ENCODE measurements around the gene OR5H1.
"Not testable (repeated sequence)": the region's sequence is repeated elsewhere in the genome, so short reads cannot be mapped to it uniquely, and the experiment has no call there.

The OR5H1 gene

GRCh38 chr3:98130421-98130820 is at the start of gene OR5H1:
Gene OR5H1 (plus strand): TSS chr3:98130721. CDS start chr3:98132698, 1,977 bp downstream.
- DNase-seq: no peak

DNA sequence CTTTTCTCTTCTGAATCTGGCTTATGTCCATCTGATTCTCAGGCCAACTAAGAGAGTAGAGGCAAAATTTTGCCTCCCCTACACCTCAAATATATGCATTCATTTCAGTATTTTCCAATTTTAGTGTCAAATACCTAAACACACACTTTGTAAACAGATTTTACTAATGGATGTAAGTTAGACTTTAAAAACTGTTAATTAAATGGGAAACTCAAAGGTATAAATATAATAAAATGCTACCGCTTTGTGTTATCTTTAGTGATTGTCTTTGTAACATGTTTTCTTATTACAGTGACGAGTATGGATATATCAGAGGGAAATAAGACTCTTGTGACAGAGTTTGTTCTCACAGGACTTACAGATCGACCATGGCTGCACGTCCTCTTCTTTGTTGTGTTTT is 43.6 kb upstream of the OR5H1 start, which contains the start of gene OR5AC2:
Gene OR5AC2, plus strand, starts transcription at position 301 of the 400 bp plus-strand sequence. Its CDS starts 0 bp downstream, at position 301.
- DNase-seq: no peak

GRCh38 chr3:98095882-98096281 is 34.6 kb upstream of the OR5H1 start:
- DNase-seq: no peak

DNA sequence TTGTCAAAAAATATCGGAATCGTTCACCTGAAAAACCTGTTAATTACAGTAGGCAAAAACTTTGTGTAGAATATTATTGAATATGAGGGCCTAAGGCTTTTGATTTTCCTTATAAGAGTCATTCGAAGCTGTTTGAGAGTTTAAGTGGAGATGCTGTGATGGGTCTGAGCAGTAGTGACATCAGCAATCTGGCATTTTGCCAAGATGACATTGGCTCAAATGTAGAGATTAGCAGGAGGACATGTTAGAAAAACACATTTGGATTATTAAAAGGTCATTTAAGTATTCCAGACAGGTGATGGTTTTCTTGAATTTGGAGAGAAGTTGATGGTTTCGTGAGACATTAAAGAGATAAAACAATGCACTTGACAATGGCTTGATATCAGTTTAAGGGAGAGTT is 30.7 kb upstream of the OR5H1 start:
- DNase-seq: no peak

DNA sequence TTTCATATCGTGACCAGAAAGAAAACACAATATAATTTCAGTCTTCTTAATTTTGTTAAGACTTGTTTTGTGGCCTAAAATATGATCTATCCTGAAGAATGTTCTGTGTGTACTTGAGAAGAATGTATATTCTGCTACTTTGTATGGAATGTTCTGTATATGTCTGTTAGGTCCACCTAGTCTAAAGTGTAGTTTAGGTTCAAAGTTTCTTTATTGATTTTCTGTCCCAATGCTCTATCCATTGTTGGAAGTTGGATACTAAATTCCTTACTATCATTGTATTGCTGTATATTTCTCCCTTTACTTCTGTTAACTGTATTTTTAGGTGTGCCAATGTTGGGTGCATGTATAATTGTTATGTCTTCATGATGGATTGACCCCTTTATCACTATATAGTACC is 22.4 kb upstream of the OR5H1 start:
- no peak for DNase-seq

DNA sequence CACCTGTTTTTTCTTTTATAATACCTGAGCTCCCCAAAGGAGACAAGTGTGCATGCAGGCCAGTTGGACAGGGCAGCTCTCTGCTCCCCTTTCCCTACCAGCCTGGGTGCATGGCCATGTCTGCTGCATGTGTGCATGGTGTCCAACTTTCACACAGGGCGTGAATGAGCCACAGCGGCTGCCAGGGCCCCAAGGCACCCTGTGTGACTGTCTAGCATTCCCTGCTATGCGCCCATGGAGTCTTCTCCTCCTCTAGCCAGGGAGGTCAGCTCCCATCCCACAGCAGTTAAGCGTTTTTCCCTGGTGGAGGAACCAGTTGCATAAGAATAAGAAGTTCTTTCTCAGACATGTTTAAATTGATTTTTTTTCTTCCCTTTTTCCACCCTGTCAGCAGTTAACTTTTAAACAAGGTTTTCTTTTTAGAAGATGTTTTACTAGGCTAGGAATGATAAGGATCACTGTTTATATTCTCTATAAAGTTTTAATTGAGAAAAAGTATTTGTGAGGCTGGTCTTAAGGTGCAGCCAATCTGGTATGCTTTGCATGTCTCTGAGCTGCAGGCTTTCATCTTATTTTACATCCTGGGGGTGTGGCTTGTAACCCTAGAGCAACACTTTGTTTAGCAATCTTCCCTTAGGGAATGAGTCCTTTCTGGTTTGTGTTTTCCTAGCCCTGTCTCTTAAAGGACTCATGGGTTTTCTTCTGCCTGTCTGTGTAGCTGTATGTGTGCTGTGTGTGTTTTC is 20.5 kb upstream of the OR5H1 start:
- no peak for DNase-seq

DNA sequence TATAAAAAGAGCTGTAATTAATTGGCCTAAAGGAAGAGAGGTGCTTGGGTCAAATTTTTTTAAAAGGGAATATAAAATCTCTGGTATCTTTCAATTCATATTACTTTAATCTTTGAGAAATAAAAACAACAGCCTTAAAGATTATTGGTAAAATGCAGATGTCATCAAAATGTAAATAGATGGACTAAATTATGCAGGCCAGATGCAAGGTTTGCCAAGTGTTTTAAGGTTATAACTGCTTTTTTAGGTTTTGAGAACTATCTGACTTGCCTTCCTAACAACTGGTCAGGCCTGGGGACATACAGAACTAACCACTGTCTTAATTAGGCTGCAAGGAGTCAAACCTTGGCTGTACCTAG is 20.0 kb upstream of the OR5H1 start:
- DNase-seq: no peak

GRCh38 chr3:98114264-98114663 is 16.3 kb upstream of the OR5H1 start:
- no peak for DNase-seq

- no peak for DNase-seq
Observed at GRCh38 chr3:98115717-98116116, 14.8 kb upstream of the OR5H1 start.

- no peak for DNase-seq
Observed at GRCh38 chr3:98136631-98137030, 6.1 kb downstream of the OR5H1 start.

DNA sequence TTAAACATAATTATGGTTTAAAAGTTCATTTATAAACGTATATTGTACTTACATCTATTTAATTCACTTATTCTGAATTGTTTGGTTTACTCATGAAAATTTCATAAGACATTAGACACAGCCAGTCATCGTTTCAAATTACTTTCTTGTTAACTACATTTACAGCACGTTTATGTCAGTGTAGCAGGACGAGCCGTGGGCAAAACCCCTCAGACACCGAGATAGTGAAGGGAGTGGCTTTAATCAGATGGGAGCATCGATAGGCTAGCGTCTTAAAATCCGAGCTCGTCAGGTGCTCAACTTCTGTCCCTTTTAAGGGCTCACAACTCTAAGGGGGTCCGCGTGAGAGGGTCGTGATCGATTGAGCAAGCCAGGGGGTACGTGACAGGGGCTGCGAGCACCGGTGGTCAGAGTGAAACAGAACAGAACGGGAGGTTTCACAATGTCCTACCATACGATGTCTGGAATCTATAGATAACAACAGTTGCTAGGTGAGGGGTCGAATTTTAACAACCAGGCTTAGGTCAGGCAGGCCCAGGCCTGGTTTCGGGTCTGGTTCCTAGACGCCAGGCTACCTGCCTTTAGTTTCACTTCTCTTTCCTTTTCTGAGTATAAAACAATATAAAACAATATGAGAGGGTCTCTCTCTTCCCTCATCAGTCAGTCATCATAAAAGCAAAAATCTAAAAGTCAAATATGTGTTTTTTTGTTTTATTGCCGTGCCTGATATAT is 7.5 kb downstream of the OR5H1 start:
- DNase-seq: not testable (repeated sequence)

GRCh38 chr3:98140531-98140930 is 10.0 kb downstream of the OR5H1 start:
- no peak for DNase-seq

DNA sequence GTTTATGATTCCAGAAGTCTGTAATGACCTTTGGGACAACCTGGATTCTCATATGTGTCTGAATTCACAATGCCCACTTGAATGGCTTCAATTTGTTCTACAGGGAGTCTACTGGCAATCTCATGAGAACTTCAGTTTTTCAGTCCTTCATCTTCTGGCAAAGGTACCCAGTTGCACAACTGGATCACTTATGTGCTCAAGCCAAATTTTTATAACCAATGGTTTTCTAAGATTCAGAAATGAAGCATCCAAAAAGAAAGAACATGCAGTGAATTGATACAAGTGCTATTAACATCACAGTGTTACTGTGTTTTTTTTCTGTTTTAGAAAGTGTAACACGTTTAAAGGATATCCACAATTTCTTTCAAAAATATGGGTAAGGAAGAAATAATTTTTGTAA is 16.7 kb downstream of the OR5H1 start, which contains the start of gene OR5H14:
Gene OR5H14, plus strand, starts transcription at position 301 of the 400 bp plus-strand sequence. CDS start 1,907 bp downstream, outside the sequence.
- DNase-seq: no peak

DNA sequence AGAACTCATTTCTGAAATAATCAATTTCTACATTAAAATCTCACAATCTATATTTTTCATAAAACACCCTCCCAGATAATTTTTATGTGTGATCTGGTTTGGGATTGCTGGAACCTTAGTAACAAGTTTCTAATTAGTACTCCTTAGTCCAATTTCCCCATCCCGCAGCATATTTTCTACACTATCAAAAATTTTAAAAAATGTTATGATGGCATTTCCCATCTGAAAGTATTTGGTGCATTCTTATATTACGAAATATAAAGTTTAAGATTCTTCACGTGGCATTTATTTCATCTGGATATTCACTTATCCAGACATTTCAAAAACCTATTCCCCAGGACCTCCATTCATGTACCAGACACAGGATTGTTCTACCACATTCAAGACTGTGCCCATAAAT is 18.2 kb downstream of the OR5H1 start:
- no peak for DNase-seq

- not testable (repeated sequence) for DNase-seq
Observed at GRCh38 chr3:98149456-98149855, 18.9 kb downstream of the OR5H1 start.

- DNase-seq: no peak
Observed at GRCh38 chr3:98151241-98151640, 20.7 kb downstream of the OR5H1 start.

DNA sequence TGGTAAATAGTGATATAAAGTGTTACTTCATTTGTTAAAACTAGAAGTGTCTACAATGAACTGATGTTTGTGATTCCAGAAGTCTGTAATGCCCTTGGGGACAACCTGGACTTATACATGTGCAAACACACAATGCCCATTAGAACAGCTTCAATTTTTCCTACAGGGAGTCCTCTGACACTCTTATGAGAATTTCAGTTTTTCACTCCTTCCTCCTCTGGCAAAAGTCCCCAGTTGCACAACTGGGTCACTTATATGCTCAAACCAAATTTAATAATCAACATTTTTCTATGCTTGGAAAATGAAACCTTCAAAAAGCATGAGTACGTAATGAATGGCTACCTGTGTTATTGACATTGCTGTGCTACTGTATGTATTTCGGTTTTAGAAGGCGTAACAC is 35.9 kb downstream of the OR5H1 start, which contains the start of gene OR5H15:
Gene OR5H15, plus strand, starts transcription at position 301 of the 400 bp plus-strand sequence. CDS start 2,004 bp downstream, outside the sequence.
- no peak for DNase-seq

DNA sequence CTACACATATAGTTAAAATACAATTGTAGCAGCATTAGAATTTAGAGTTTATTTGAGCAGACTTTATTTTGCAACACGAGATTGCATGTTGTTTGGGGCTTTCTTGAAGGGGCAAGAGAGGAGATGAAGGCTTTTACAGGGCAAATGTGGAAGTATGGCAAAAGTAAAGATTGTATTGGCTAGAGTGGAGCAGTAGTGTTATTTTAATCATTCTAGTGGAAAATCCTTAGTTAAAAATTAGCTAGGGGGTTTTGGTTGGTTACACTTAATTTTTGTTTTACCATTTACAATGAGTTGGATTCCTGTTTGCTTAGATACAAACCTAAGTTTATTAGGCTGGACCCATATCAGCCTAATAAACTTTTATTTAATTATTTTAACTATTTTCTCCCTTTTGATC is 40.5 kb downstream of the OR5H1 start:
- no peak for DNase-seq

- no peak for DNase-seq
Observed at GRCh38 chr3:98172621-98173020, 42.1 kb downstream of the OR5H1 start.

DNA sequence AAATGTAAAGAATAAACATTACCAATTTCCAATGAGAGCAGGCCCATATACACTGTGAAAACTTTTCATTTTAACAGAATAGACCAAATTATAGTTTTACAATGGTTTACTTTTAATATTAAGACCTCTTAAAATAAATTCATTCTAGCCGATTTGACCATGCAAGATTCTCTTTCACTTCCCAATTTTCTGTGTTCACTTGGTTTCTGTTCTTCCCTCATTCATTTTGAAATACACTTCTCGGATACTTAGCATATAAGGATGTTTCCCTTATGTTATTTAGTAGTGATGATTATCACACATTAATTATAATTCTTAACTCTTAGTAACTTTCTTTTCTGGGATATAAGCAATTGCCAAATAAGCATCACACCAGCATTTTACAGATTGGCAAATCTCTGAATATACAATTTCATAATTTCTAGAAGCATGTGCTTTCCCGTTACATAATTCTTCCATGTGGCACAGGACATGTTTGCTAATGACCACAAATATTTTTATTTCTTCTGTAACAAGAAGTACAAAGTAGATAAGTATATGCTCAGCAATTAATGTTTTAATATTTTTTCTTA is 49.9 kb downstream of the OR5H1 start:
- no peak for DNase-seq

GRCh38 chr3:98182196-98182595 is 51.7 kb downstream of the OR5H1 start:
- no peak for DNase-seq

GRCh38 chr3:98185180-98185579 is 54.7 kb downstream of the OR5H1 start:
- no peak for DNase-seq
